ENCODE results near the gene MRGPRG.
"Not testable (repeated sequence)": the region's sequence is repeated elsewhere in the genome, so short reads cannot be mapped to it uniquely, and the experiment has no call there.

- not testable (repeated sequence) for TF ChIP-seq POLR2A, POLR2AphosphoS5 (IDR thresholded peaks at IDR 0.05)
Measured at GRCh38 chr11:3255241-3255640, 36.6 kb upstream of the MRGPRG start.

Data from spleen (tissue), 3 donors.